ENCODE data around the gene NT5C2. TPM values are rescaled to one million over a fixed set of nuclear protein-coding genes. Genes with fewer than 3 reads are reported as not detected.

The NT5C2 gene
- total RNA-seq, 3 donors from 2014 or later, result 84.9 to 105 (median 105) TPM

DNA sequence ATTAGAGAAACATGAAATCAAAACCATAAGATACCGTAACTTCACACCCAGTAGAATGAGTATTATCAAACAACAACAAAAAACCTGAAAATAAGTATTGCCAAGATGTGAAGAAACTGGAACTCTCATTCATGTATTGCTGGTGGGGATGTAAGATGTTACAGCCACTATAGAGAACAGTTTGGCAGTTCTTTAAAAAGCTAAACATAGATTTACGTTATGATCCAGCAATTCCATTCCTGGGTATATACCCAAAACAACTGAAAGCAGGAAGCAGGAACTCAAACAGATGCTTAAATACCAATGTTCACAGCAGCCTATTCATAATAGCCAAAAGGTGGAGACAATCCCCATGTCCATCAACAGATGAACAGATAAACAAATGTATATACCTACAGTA is 72.5 kb downstream of the NT5C2 start:
- intact Hi-C loops (cut with DNase I, micrococcal nuclease), result no loop called here
- no peaks in the 10 kb centered on the region for H3K36me3 ChIP-seq (ENCODE audit: low read depth)
- no peaks in the 10 kb centered on the region for H3K9me3 ChIP-seq
- H3K4me3 ChIP-seq, result no peak overlapping the region
- DNase-seq (no peak), ATAC-seq (no peak)
- H3K4me1 ChIP-seq (ENCODE audit: low read depth), result peaks cover 5% of the 10 kb centered on the region
- TF ChIP-seq, protein P1, sequence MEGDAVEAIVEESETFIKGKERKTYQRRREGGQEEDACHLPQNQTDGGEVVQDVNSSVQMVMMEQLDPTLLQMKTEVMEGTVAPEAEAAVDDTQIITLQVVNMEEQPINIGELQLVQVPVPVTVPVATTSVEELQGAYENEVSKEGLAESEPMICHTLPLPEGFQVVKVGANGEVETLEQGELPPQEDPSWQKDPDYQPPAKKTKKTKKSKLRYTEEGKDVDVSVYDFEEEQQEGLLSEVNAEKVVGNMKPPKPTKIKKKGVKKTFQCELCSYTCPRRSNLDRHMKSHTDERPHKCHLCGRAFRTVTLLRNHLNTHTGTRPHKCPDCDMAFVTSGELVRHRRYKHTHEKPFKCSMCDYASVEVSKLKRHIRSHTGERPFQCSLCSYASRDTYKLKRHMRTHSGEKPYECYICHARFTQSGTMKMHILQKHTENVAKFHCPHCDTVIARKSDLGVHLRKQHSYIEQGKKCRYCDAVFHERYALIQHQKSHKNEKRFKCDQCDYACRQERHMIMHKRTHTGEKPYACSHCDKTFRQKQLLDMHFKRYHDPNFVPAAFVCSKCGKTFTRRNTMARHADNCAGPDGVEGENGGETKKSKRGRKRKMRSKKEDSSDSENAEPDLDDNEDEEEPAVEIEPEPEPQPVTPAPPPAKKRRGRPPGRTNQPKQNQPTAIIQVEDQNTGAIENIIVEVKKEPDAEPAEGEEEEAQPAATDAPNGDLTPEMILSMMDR (IDR thresholded peaks at IDR 0.05), result no peak

DNA sequence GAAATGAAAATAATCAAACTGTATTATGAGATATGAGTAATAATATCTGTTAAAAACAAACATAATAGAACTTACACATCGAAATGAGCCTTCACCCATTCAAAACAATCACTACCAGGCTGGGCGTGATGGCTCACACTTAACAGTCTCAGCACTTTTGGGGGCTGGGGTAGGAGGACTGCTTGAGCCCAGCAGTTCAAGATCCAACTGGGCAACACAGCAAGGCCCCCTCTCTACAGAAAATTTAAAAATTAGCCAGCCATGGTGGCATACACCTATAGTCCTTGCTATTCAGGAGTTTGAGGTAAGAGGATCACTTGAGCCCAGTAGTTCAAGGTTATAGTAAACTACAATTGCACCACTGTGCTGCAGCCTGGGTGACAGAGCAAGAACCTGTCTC is 75.8 kb downstream of the NT5C2 start:
- no peaks in the 10 kb centered on the region for H3K36me3 ChIP-seq (ENCODE audit: low read depth)
- peaks cover 5% of the 10 kb centered on the region for H3K4me1 ChIP-seq (ENCODE audit: low read depth)
- no peaks in the 10 kb centered on the region for H3K9me3 ChIP-seq
- no peak for DNase-seq
- H3K4me3 ChIP-seq, result no peak overlapping the region
- TF ChIP-seq, protein P1 (IDR thresholded peaks at IDR 0.05), result no peak
- intact Hi-C loops (cut with DNase I, micrococcal nuclease), result no loop called here
- no peak for ATAC-seq

GRCh38 chr10:103114876-103115275 is 78.2 kb downstream of the NT5C2 start:
- peak; percentile 38 for ATAC-seq
- Histone ChIP-seq H3K9me3 (no peaks in the 10 kb centered on the region), H3K36me3 (ENCODE audit: low read depth) (no peaks in the 10 kb centered on the region), H3K4me1 (ENCODE audit: low read depth) (no peaks in the 10 kb centered on the region), H3K4me3 (no peak overlapping the region)
- no peak for DNase-seq
- TF ChIP-seq, protein P1 (IDR thresholded peaks at IDR 0.05), result no peak
- intact Hi-C loops (cut with DNase I, micrococcal nuclease), result no loop called here

DNA sequence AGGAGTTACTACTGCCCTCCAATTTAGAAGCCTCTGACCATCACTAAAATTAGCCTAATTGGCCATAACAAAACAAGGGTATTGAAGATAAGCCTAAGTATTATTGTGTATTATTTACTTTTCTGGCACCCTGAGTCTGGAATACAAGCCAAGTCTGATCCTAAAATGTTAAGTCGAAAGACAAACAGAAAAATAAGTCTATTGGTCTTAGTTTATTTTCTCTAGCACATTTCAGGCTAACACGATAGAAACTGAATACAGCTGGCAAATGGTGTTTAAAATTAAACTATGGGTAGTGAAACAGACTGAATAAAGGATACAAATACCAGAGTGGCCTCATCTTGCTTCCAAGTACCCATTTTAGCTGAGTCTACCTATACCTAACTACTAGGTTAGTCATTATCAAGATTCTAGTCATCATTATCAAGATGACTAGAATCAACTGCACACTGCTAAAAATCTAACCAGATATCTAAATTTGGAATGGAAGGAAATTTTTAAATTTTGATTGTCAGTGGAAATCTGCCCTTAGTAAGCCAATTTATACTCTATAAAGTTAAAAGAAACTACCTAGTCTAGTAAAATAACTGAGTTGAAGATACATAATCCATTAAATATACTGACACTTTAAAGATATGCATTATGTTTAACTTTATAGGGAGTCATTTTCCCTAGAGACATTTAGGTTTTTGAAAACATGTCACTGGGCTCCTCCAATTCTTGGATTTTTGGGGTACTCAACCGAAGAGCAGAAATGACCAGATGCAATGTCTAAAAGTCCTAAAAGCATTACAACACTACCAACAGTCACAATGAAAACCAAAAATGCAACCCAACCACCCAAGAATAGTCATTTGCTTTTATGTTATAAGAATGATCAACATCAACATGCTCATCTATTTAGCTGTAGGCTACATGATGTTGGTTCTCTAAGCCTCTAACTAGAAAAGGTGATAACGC is 80.9 kb downstream of the NT5C2 start:
- TF ChIP-seq, protein P1 (IDR thresholded peaks at IDR 0.05), result no peak
- no peaks in the 10 kb centered on the region for H3K9me3 ChIP-seq
- no peaks in the 10 kb centered on the region for H3K36me3 ChIP-seq (ENCODE audit: low read depth)
- DNase-seq (no peak), ATAC-seq (no peak)
- H3K4me1 ChIP-seq (ENCODE audit: low read depth), result no peaks in the 10 kb centered on the region
- H3K4me3 ChIP-seq, result no peak overlapping the region
- intact Hi-C loops (cut with DNase I, micrococcal nuclease), result no loop called here

DNA sequence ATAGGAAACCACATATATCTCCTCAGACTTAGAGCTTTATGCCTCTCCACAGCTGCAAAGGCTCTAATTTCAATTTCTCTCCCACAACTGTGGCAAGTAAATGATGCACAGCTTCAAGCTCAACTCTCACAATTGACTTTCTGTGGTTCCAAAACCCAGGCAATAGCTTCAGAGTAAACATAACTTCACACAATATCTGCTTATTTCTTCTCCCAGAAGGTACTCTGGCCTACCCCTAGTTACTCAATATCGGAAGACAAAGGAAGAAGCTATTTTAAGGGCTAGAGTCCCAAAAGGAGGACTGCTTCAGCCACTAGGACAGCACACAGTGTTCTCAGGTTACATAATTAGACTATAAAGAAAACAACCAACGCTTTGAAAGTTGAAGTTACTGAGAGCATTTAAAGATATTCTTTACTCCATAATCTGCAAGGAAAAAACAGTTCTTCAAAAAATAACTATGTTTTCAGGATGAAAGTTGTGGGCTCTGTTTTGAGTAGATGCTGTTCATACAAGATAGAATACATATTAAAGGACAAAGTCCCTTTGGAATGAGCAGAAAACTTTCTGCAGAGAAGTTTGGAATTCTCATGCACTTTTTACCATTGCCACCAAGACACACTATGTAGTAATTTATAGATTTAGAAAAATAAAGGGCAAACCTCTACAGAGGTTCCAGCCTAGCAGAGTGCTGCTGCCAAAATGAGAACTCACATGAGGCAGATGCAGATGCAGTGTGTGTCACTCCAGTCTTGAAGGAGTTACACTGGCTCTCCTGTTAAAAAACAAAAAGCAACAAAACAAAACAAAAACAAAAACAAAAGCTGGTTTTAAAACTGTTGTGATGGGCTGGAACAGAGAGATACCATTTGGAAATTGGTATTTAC is 81.8 kb downstream of the NT5C2 start:
- no peak overlapping the region for H3K4me3 ChIP-seq
- intact Hi-C loops (cut with DNase I, micrococcal nuclease), result no loop called here
- H3K36me3 ChIP-seq (ENCODE audit: low read depth), result no peaks in the 10 kb centered on the region
- TF ChIP-seq, protein P1 (IDR thresholded peaks at IDR 0.05), result no peak
- DNase-seq, result no peak
- H3K4me1 ChIP-seq (ENCODE audit: low read depth), result no peaks in the 10 kb centered on the region
- no peaks in the 10 kb centered on the region for H3K9me3 ChIP-seq
- ATAC-seq, result peak; percentile 23

All from mucosa of descending colon (tissue), 3 donors.